SK-N-SH (cell line): Measurements from ENCODE around the gene HBA2.

ENCODE experiments used
- CTCF ChIP-seq: fragments of 200-600 bp; sonication (generic); IDR thresholded peaks from 2 replicates; pipeline ENCODE4 v1.6.1; 2017; ENCODE audit warnings: antibody characterized with exemption, mild to moderate bottlenecking, moderate library complexity
- FOXM1 ChIP-seq: IDR thresholded peaks from 2 replicates; pipeline ENCODE4 v1.4.0; 2012; ENCODE audit warnings: low read depth, mild to moderate bottlenecking
- GATA2 ChIP-seq: sonication (generic); formaldehyde crosslinking; IDR thresholded peaks from 2 replicates; pipeline ENCODE4 v1.5.0; 2020; ENCODE audit warnings: mild to moderate bottlenecking, missing genetic modification reagents
- TEAD4 ChIP-seq: IDR thresholded peaks from 2 replicates; pipeline ENCODE4 v1.4.0; 2012; ENCODE audit warnings: mild to moderate bottlenecking, borderline replicate concordance; ENCODE audit not compliant: insufficient read depth
- YY1 ChIP-seq: IDR thresholded peaks from 2 replicates; pipeline ENCODE4 v1.4.0; 2012; ENCODE audit warnings: low read depth, mild to moderate bottlenecking
- TF ChIP-seq, protein P1 (sequence below): fragments of 150-350 bp; IDR thresholded peaks from 2 replicates; pipeline ENCODE4 v1.6.1; 2017; ENCODE audit warnings: antibody characterized with exemption, low read length, low read depth, borderline replicate concordance
- TF ChIP-seq, protein P2 (sequence below): IDR thresholded peaks from 2 replicates; pipeline ENCODE4 v1.4.0; 2012; ENCODE audit warnings: low read depth, borderline replicate concordance
- TF ChIP-seq, protein P3 (sequence below): IDR thresholded peaks from 2 replicates; pipeline ENCODE4; 2012

- no peak for TF ChIP-seq FOXM1
- TF ChIP-seq GATA2 (CRISPR knock-in tag), result no peak
- no peak for TF ChIP-seq CTCF
- TF ChIP-seq, protein P1, sequence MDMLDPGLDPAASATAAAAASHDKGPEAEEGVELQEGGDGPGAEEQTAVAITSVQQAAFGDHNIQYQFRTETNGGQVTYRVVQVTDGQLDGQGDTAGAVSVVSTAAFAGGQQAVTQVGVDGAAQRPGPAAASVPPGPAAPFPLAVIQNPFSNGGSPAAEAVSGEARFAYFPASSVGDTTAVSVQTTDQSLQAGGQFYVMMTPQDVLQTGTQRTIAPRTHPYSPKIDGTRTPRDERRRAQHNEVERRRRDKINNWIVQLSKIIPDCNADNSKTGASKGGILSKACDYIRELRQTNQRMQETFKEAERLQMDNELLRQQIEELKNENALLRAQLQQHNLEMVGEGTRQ, result no peak
- TF ChIP-seq, protein P2, sequence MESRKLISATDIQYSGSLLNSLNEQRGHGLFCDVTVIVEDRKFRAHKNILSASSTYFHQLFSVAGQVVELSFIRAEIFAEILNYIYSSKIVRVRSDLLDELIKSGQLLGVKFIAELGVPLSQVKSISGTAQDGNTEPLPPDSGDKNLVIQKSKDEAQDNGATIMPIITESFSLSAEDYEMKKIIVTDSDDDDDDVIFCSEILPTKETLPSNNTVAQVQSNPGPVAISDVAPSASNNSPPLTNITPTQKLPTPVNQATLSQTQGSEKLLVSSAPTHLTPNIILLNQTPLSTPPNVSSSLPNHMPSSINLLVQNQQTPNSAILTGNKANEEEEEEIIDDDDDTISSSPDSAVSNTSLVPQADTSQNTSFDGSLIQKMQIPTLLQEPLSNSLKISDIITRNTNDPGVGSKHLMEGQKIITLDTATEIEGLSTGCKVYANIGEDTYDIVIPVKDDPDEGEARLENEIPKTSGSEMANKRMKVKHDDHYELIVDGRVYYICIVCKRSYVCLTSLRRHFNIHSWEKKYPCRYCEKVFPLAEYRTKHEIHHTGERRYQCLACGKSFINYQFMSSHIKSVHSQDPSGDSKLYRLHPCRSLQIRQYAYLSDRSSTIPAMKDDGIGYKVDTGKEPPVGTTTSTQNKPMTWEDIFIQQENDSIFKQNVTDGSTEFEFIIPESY, result no peak
- TF ChIP-seq YY1, result no peak
- TF ChIP-seq TEAD4, result no peak
- TF ChIP-seq, protein P3, sequence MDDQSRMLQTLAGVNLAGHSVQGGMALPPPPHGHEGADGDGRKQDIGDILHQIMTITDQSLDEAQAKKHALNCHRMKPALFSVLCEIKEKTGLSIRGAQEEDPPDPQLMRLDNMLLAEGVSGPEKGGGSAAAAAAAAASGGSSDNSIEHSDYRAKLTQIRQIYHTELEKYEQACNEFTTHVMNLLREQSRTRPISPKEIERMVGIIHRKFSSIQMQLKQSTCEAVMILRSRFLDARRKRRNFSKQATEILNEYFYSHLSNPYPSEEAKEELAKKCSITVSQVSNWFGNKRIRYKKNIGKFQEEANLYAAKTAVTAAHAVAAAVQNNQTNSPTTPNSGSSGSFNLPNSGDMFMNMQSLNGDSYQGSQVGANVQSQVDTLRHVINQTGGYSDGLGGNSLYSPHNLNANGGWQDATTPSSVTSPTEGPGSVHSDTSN, result no peak
These were observed 34.6 kb upstream of the HBA2 start for GRCh38 chr16:138049-138417.
